Measurements from ENCODE around the gene IL27RA.

GRCh38 chr19:13985771-13986347, 45.7 kb upstream of the IL27RA start:
- no peak for TF ChIP-seq CTCF (IDR thresholded peaks at IDR 0.05)
- no peak for TF ChIP-seq POLR2AphosphoS5 (IDR thresholded peaks at IDR 0.05)

Measured in prostate gland (tissue), 2 donors.